Fibroblast of pulmonary artery (primary cell): ENCODE data around the gene SIPA1L3.

Experiments
- DNase-seq: peaks from one replicate; pipeline ENCODE4 v3.0.0-alpha.2; 2010; ENCODE audit warnings: low read depth
- H3K4me3 ChIP-seq: replicated peaks from 2 replicates; pipeline ENCODE4 v1.5.1; 2011; ENCODE audit warnings: low read depth, mild to moderate bottlenecking, control low read depth, low read length, moderate library complexity
- TF ChIP-seq, protein P1 (sequence below): IDR thresholded peaks from 2 replicates; pipeline ENCODE4 v1.5.1; 2011; ENCODE audit warnings: mild to moderate bottlenecking, control low read depth, low read length, inconsistent platforms; ENCODE audit errors: missing control alignments

Gene SIPA1L3

DNA sequence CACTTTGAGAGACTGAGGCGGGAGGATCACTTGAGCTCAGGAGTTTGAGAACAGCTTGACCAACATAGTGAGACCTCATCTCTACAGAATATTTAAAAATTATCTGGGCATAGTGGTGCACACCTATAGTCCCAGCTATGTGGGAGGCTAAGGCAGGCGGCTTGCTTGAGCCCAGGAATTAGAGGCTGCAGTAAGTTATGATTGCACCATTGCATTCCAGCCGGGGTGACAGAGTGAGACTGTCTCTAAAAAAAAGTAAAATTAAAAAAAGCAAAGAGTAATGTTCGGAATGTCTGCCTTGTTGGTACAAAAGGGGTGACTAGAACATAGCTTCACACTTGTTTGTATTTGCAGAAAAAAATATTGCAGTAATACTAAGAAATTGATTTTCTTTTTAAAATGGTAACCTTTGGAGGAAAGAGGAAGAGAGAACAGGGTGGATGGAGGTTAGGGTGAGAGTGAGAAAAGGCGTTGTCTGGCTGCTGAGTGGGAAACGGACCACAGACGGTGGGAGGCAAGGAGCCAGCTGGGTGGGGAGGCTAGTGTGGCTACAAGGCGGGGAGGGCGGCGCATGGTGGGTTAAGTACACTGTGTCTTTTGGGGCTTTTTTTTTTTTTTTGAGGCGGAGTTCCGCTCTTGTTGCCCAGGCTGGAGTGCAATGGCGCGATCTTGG lies 339.0 kb downstream of the SIPA1L3 start:
- TF ChIP-seq, protein P1, sequence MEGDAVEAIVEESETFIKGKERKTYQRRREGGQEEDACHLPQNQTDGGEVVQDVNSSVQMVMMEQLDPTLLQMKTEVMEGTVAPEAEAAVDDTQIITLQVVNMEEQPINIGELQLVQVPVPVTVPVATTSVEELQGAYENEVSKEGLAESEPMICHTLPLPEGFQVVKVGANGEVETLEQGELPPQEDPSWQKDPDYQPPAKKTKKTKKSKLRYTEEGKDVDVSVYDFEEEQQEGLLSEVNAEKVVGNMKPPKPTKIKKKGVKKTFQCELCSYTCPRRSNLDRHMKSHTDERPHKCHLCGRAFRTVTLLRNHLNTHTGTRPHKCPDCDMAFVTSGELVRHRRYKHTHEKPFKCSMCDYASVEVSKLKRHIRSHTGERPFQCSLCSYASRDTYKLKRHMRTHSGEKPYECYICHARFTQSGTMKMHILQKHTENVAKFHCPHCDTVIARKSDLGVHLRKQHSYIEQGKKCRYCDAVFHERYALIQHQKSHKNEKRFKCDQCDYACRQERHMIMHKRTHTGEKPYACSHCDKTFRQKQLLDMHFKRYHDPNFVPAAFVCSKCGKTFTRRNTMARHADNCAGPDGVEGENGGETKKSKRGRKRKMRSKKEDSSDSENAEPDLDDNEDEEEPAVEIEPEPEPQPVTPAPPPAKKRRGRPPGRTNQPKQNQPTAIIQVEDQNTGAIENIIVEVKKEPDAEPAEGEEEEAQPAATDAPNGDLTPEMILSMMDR = no peak
- DNase-seq = peak; percentile 57
- H3K4me3 ChIP-seq = no peak overlapping the region

DNA sequence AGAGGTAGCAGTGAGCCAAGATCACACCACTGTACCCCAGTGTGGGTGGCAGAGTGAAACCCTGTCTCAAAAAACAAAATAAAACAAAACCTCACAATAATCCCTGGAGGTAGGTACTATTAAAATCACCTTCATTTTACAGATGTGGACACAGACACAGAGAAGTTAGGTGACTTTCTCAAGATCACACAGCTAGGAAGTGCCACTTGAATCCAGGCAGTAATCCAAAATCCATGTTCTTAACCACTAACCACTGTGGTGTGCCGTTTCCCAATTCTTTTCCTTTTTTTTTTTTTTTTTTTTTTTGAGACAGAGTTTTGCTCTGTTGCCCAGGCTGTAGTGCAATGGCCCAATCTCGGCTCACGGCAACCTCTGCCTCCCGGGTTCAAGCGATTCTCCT lies 340.1 kb downstream of the SIPA1L3 start:
- no peak overlapping the region for H3K4me3 ChIP-seq
- TF ChIP-seq, protein P1 = no peak
- DNase-seq = peak; percentile 59

DNA sequence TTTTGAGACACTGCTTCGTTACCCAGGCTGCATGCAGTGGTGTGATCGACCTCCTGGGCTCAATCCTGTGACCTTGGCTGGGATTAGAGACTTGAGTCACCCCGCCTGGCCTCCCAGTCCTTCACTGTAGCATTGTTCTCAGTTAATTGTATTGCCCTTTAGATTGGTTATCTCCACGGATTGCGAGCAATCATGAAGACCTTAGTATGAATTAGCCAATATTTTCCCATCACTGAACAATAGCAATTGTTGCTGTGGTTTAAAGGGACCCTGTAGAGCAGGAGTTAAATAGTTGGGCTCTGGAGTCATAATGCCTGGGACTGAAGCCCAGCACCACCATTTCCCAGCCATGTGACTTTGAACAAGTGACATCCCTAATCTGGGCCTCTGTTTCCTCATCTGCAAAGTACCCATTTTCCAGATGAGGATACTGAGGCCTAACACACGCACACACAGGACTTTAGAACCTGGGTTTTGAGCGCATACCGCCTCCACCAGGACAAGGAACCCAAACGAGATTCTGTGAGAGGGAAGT lies 340.8 kb downstream of the SIPA1L3 start:
- DNase-seq = peak; percentile 92
- TF ChIP-seq, protein P1 = no peak
- no peak overlapping the region for H3K4me3 ChIP-seq

DNA sequence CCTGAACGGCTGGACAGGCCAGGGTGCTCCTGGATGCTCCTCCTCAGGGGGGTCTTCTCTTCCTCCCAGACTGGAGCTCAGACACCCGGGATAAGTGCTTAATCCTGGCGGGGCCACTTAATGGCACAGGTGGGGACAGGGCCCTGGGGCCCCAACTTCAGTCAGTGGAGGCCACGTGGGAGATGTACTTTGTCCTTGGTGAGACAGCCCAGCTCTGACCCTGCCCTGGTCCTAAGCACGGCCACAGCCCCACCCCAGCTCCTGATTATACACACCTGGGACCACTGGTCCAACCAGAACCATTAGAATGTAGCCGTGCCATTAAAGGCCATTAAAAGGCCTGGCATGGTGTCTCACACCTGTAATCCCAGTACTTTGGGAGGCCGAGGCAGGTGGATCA lies 341.4 kb downstream of the SIPA1L3 start:
- no peak overlapping the region for H3K4me3 ChIP-seq
- no peak for DNase-seq
- TF ChIP-seq, protein P1 = no peak

DNA sequence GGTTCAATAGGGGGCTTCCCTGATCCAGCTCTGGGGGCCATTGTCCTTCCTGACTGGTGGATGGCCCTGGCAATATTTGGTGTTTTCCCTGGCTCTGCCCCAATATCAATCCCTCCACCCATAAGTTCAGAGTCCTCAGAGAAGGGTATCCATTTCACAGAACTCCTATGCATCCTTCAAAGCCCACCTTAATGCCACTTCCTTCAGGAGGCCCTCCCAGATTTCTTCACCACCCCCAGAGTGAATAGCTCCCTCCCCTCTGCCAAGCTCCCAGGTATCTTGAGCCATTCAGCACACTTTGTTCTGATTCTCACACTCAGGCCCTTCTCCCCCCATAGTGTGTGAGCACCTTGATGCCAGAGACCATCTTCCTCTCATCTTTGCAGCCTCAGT lies 343.4 kb downstream of the SIPA1L3 start:
- TF ChIP-seq, protein P1 = no peak
- no peak for DNase-seq
- H3K4me3 ChIP-seq = no peak overlapping the region

DNA sequence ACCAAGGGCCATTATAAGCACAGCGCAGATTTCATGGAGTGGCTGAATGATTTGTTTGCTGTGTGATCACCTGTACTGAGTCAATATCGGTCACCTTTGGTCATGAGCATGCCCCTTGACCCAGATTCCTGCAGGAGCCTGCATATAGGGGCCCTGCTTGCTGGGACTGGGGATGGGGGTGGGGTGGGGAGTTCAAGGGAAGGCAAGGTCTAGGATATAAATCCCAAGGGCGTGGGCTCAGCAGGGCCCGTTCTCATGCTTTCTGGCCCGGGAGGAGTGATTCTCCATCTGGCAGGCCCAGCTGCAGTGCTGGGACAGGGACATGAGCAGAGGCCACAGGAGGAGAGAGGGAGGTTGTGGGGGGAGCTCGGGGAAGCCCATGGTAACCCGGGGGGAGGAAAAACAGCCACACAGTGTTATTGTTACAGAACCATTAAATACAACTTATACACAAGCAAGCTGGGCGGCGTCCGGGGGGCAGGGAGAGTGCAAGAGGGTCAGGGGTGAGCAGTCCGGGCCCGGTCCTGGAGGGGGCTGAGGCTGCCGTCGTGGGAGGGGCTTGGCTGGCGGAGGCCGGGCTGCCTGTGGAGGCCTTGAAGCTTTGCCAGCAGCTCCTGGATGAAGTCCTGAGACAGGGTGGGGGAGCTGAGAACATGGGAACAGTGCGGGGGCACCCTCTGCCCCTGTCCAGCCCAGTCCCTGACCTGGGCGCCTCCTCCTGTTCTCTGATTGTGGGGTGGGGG lies 344.0 kb downstream of the SIPA1L3 start:
- TF ChIP-seq, protein P1 = no peak
- DNase-seq = peak; percentile 75
- H3K4me3 ChIP-seq = peak overlapping the region; percentile 24
